GM12891 (cell line): ENCODE measurements around the gene ANK2.

Source experiments
- POLR2A ChIP-seq: IDR thresholded peaks from 2 replicates; pipeline ENCODE4 v1.6.1; 2011; ENCODE audit warnings: low read depth, low read length, control low read depth
- POLR2AphosphoS5 ChIP-seq: IDR thresholded peaks from 2 replicates; pipeline ENCODE4 v1.6.1; 2011; ENCODE audit warnings: low read depth, low read length, control low read depth
- POU2F2 ChIP-seq: IDR thresholded peaks from 2 replicates; pipeline ENCODE4 v1.6.1; 2011; ENCODE audit warnings: low read depth, mild to moderate bottlenecking, control low read depth, low read length, moderate library complexity
- SPI1 ChIP-seq: IDR thresholded peaks from 2 replicates; pipeline ENCODE4 v1.6.1; 2011; ENCODE audit warnings: low read depth, low read length, control low read depth
- TAF1 ChIP-seq: IDR thresholded peaks from 2 replicates; pipeline ENCODE4 v1.6.1; 2011; ENCODE audit warnings: low read depth, low read length, control low read depth

DNA sequence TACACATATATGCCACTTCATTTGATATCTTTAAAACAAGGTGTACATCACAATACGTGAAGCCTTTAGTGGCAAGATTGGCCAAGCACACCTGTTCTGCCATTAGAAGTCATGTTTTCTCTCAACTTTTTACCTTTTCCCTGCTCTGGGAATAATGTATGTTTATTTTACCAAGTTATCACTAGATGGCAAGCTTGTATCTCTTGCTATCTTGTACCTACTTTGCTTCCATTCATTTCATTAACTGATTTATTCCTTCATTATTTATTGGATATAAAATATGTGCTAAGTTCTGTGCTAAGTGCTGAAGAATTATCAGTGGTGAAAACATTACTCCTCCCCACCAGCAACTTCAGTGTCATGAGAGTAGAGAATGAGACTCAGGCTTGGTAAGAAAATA lies 245.5 kb downstream of the ANK2 start:
- TF ChIP-seq POU2F2 = no peak
- no peak for TF ChIP-seq POLR2A
- no peak for TF ChIP-seq SPI1
- TF ChIP-seq POLR2AphosphoS5 = no peak
- no peak for TF ChIP-seq TAF1
